Measurements from ENCODE around the gene HMBS. TPM values are rescaled to one million over a fixed set of nuclear protein-coding genes. Genes with fewer than 3 reads are reported as not detected.
A peak's percentile ranks its signal among the peaks of the same experiment; 100 is the strongest.

Gene HMBS
- total RNA-seq, 2 donors from 2014 or later = 7.6 to 16.1 TPM

DNA sequence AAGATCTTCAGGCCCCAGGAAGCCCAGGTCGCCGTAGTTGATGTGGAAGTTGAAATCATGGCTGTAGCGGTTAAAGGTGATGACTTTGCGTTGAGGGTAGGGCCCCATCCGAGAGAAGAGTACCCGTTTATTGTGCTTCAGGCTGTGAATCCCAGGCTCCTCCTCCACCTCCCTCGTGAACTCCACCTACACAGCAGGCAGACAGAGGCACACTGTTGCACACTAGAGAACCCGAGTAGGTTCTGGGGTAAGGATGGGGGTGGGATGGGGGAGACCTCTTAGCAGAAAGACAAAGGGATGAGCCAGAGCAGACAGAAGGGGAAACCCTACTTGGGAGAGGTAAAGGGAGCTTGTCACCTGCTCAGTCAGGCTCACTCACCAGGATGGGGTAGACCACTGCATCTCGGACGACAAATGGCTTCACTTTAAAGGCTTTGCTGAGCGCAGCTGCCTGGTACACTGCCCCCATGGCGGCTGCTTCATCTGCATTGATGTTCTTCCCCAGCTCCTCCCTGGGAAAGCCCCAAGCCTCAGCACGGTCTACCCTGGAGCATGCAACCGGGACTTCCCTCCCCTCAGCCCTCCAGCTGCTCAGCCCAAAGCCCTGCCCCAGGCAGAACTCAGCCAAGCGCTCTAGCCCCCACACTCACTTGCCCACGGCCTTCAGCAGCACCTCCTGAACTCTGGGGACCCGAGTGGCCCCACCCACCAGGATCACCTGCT is 33.1 kb upstream of the HMBS start:
- TF ChIP-seq, protein P1, sequence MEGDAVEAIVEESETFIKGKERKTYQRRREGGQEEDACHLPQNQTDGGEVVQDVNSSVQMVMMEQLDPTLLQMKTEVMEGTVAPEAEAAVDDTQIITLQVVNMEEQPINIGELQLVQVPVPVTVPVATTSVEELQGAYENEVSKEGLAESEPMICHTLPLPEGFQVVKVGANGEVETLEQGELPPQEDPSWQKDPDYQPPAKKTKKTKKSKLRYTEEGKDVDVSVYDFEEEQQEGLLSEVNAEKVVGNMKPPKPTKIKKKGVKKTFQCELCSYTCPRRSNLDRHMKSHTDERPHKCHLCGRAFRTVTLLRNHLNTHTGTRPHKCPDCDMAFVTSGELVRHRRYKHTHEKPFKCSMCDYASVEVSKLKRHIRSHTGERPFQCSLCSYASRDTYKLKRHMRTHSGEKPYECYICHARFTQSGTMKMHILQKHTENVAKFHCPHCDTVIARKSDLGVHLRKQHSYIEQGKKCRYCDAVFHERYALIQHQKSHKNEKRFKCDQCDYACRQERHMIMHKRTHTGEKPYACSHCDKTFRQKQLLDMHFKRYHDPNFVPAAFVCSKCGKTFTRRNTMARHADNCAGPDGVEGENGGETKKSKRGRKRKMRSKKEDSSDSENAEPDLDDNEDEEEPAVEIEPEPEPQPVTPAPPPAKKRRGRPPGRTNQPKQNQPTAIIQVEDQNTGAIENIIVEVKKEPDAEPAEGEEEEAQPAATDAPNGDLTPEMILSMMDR (IDR thresholded peaks at IDR 0.05) = no peak
- TF ChIP-seq POLR2A (IDR thresholded peaks at IDR 0.05) = no peak
- peaks cover 15 to 58% of the 10 kb centered on the region in 2 donors for H3K36me3 ChIP-seq (replicated peaks in 1 of 2; ENCODE audit: insufficient read depth in 1 of 2, low read depth in 2 of 2)
- WGBS, 2 donors = 79% methylated on average over 17 of the region's 17 CpGs
- no peak for ATAC-seq
- no peak for DNase-seq
- peaks cover 27% of the 10 kb centered on the region for H3K4me1 ChIP-seq
- intact Hi-C loops (cut with DNase I) = no loop called here
- H3K27ac ChIP-seq = no peak overlapping the region
- no peak overlapping the region for H3K4me3 ChIP-seq
- H3K27me3 ChIP-seq = no peaks in the 10 kb centered on the region
- no peaks in the 10 kb centered on the region for H3K9me3 ChIP-seq

DNA sequence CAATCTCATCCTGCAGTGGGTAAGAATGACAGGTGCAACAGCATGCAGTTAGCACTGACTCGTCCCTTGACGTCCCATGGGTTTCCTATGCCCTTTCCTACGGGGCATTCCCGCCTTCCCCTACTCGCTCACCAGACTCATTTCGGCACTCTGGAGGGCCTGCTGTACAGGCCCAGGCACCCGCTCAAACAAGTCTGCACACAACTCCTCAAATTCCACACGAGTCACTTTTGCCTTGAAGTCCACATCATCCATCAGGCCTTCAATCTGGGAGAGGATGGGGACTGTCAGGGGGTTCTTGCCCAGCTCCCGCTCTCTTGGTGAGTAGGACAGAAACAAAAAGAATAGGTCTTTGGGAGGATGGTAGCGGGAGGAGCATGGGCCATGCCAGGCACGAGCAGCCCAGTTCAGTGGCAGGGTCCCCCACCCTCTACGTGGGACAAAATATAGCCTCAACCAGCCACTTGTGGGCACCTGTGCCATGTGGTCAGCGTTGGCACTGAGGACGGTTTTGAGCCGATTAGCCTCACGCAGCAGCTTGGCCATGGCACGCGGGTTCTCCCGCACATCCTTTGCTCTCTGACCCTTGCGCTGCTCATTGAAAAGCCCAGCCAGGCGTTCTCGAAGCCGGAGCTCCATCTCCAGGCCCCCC is 32.4 kb upstream of the HMBS start:
- H3K9me3 ChIP-seq = no peaks in the 10 kb centered on the region
- no peak overlapping the region for H3K4me3 ChIP-seq
- intact Hi-C loops (cut with DNase I) = no loop called here
- DNase-seq = no peak
- TF ChIP-seq POLR2A (IDR thresholded peaks at IDR 0.05) = no peak
- TF ChIP-seq, protein P1 (IDR thresholded peaks at IDR 0.05) = no peak
- 81 to 88% methylated on average over 17 to 23 of the region's 23 CpGs for WGBS, 2 donors
- no peak for ATAC-seq
- peaks cover 27% of the 10 kb centered on the region for H3K4me1 ChIP-seq
- no peaks in the 10 kb centered on the region for H3K27me3 ChIP-seq
- H3K36me3 ChIP-seq (replicated peaks in 1 of 2; ENCODE audit: insufficient read depth in 1 of 2, low read depth in 2 of 2) = peaks cover 15 to 54% of the 10 kb centered on the region in 2 donors
- no peak overlapping the region for H3K27ac ChIP-seq

DNA sequence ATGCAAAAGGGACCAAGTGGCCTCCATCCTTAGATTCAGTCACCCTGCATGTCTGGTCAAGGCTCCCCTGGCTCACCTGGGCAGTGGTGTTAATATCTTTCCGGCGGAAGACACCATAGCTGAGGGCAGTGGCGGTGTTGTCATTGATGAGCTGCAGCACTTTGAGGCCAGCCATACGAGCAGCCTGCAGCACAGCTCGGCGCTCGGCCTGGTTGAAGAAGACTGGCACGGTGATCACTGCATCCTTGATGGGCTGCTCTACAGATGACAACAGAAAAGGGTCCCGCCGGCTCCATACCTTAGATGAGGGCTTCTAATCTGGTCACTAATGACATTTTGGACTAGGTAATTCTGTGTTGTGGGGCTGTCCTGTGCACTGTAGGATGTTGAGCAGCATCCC is 30.3 kb upstream of the HMBS start:
- 65 to 77% methylated on average over 5 to 10 of the region's 10 CpGs for WGBS, 2 donors
- no peak for ATAC-seq
- Histone ChIP-seq H3K9me3 (no peaks in the 10 kb centered on the region), H3K36me3 (replicated peaks in 1 of 2; ENCODE audit: insufficient read depth in 1 of 2, low read depth in 2 of 2) (peaks cover 7 to 34% of the 10 kb centered on the region in 2 donors), H3K4me3 (no peak overlapping the region), H3K27me3 (no peaks in the 10 kb centered on the region), H3K4me1 (peaks cover 36% of the 10 kb centered on the region), H3K27ac (no peak overlapping the region)
- no peak for TF ChIP-seq POLR2A (IDR thresholded peaks at IDR 0.05)
- TF ChIP-seq, protein P1 (IDR thresholded peaks at IDR 0.05) = no peak
- no peak for DNase-seq
- intact Hi-C loops (cut with DNase I) = no loop called here

DNA sequence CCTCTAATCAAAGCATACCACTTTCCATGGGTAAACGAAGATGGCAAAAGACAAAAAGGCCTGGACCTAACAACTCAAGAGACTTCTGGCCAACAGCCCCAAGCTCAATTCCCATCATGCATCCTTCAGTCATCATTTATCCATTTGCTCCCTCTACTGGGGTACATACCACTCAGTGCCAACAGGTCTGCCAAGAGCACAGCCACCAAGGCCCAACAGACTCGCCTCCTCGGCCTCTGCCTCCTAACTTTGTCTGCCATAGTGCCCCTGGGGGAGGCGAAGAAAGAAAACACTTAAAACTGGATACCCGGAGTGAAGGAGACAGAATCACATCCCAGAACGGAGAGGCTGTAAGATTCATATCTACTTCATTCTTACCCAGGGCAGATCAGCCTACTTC is 28.8 kb upstream of the HMBS start:
- H3K36me3 ChIP-seq (replicated peaks in 1 of 2; ENCODE audit: insufficient read depth in 1 of 2, low read depth in 2 of 2) = peaks cover 7 to 25% of the 10 kb centered on the region in 2 donors
- no peak for TF ChIP-seq POLR2A (IDR thresholded peaks at IDR 0.05)
- TF ChIP-seq, protein P1 (IDR thresholded peaks at IDR 0.05) = no peak
- H3K4me3 ChIP-seq = peak overlapping the region; percentile 39 to 82
- WGBS, 2 donors = 17 to 29% methylated on average over 6 of the region's 6 CpGs
- H3K27me3 ChIP-seq = no peaks in the 10 kb centered on the region
- peaks cover 41% of the 10 kb centered on the region for H3K4me1 ChIP-seq
- intact Hi-C loops (cut with DNase I) = no loop called here
- ATAC-seq (no peak), DNase-seq (no peak)
- no peaks in the 10 kb centered on the region for H3K9me3 ChIP-seq
- peak overlapping the region; percentile 75 to 97 (median 92) for H3K27ac ChIP-seq

Data from body of pancreas (tissue), 4 donors.